Measurements from ENCODE around the gene NELL1. TPM values are rescaled to one million over a fixed set of nuclear protein-coding genes. Genes with fewer than 3 reads are reported as not detected.

The NELL1 gene
- polyA plus RNA-seq, 1 of the 3 experiments (the other 2 are of a cell fraction), result not detected

DNA sequence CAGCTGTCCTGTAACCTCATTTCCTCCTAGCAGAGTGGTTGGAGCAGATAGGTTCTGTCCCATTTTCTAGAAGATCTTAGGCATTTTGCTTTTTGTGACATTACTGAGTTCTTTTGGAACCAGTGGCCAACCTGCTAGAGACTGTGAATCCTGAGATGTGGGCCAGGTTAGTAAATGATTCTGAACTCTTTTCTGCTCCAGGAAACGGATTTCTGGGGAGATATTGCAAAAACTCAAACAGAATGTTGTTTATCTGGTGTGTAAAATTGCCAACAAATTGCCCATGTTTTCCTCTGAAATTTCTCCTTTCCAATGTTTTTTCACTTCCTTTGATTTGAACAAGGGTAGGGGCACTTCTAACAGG lies 37.2 kb upstream of the NELL1 start (continued):
- TF ChIP-seq, protein P1, sequence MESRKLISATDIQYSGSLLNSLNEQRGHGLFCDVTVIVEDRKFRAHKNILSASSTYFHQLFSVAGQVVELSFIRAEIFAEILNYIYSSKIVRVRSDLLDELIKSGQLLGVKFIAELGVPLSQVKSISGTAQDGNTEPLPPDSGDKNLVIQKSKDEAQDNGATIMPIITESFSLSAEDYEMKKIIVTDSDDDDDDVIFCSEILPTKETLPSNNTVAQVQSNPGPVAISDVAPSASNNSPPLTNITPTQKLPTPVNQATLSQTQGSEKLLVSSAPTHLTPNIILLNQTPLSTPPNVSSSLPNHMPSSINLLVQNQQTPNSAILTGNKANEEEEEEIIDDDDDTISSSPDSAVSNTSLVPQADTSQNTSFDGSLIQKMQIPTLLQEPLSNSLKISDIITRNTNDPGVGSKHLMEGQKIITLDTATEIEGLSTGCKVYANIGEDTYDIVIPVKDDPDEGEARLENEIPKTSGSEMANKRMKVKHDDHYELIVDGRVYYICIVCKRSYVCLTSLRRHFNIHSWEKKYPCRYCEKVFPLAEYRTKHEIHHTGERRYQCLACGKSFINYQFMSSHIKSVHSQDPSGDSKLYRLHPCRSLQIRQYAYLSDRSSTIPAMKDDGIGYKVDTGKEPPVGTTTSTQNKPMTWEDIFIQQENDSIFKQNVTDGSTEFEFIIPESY (IDR thresholded peaks at IDR 0.05; ENCODE audit: borderline replicate concordance, low read depth), result no peak
- TF ChIP-seq JUND (IDR thresholded peaks at IDR 0.05), result no peak
- TF ChIP-seq, protein P2, sequence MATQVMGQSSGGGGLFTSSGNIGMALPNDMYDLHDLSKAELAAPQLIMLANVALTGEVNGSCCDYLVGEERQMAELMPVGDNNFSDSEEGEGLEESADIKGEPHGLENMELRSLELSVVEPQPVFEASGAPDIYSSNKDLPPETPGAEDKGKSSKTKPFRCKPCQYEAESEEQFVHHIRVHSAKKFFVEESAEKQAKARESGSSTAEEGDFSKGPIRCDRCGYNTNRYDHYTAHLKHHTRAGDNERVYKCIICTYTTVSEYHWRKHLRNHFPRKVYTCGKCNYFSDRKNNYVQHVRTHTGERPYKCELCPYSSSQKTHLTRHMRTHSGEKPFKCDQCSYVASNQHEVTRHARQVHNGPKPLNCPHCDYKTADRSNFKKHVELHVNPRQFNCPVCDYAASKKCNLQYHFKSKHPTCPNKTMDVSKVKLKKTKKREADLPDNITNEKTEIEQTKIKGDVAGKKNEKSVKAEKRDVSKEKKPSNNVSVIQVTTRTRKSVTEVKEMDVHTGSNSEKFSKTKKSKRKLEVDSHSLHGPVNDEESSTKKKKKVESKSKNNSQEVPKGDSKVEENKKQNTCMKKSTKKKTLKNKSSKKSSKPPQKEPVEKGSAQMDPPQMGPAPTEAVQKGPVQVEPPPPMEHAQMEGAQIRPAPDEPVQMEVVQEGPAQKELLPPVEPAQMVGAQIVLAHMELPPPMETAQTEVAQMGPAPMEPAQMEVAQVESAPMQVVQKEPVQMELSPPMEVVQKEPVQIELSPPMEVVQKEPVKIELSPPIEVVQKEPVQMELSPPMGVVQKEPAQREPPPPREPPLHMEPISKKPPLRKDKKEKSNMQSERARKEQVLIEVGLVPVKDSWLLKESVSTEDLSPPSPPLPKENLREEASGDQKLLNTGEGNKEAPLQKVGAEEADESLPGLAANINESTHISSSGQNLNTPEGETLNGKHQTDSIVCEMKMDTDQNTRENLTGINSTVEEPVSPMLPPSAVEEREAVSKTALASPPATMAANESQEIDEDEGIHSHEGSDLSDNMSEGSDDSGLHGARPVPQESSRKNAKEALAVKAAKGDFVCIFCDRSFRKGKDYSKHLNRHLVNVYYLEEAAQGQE (IDR thresholded peaks at IDR 0.05; ENCODE audit: low read depth, low read length), result no peak
- TF ChIP-seq, protein P3, sequence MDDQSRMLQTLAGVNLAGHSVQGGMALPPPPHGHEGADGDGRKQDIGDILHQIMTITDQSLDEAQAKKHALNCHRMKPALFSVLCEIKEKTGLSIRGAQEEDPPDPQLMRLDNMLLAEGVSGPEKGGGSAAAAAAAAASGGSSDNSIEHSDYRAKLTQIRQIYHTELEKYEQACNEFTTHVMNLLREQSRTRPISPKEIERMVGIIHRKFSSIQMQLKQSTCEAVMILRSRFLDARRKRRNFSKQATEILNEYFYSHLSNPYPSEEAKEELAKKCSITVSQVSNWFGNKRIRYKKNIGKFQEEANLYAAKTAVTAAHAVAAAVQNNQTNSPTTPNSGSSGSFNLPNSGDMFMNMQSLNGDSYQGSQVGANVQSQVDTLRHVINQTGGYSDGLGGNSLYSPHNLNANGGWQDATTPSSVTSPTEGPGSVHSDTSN (IDR thresholded peaks at IDR 0.05), result no peak

DNA sequence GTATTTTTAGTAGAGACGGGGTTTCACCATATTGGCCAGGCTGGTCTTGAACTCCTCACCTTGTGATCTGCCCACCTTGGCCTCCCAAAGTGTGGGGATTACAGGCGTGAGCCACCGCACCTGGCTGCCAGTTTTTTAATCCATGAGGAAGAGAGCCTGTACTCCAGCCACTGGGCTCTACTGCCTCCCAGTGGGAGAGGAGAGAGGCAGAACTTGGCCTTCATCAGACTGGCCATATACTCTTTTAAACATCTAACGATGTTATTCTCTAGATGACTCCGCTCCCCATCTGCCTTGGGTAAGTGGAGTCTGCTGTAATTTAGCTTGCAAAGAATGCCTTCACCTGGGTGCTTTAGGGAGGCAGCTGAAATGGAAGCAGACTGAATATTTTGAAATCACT lies 35.3 kb upstream of the NELL1 start:
- Histone ChIP-seq H3K9ac (no peak overlapping the region), H3K9me3 (no peaks in the 10 kb centered on the region), H3K79me2 (ENCODE audit: insufficient read depth) (no peaks in the 10 kb centered on the region), H4K20me1 (ENCODE audit: insufficient read depth) (no peaks in the 10 kb centered on the region), H3K27me3 (ENCODE audit: insufficient read depth) (no peaks in the 10 kb centered on the region), H3K27ac (ENCODE audit: low read depth in 2 of 2, low read length in 1 of 2) (no peak overlapping the region), H3K4me2 (no peak overlapping the region), H3K9me2 (no peaks in the 10 kb centered on the region), H3K4me3 (ENCODE audit: low read depth in 2 of 2, low read length in 1 of 2) (no peak overlapping the region), H3K36me3 (replicated peaks in 1 of 2; ENCODE audit: control insufficient read depth in 1 of 2, insufficient read depth in 2 of 2, low read length in 1 of 2) (no peaks in the 10 kb centered on the region), H3F3A (replicated peaks; ENCODE audit: insufficient read depth) (no peaks in the 10 kb centered on the region), H2AFZ (ENCODE audit: low read depth) (no peak overlapping the region), H3K4me1 (ENCODE audit: control insufficient read depth in 1 of 2, insufficient read depth in 2 of 2, low read depth in 1 of 2, low read length in 1 of 2) (no peaks in the 10 kb centered on the region; a peak in 1 of 4 replicates)
- ChIA-PET CTCF (interaction anchor here (1.4 to 2.3 kb wide), 4 partner anchors 14 to 279 kb away, joined by 3 to 10 read pairs (median 8); no protein-coding TSS in a partner anchor), POLR2A (interaction anchor here (0.7 kb wide), 1 partner anchor 47 kb away, joined by 3 read pairs; no protein-coding TSS in a partner anchor)
- 58% methylated on average over 5 of the region's 5 CpGs for WGBS (ENCODE audit: low lambda C conversion rate)
- DNase-seq, result no peak
- TF ChIP-seq RAD21 (IDR thresholded peaks at IDR 0.05; ENCODE audit: low read length), result peak; percentile 50
- peak; percentile 12; the same call in 1 of the 2 replicates for TF ChIP-seq SMC3 (IDR thresholded peaks at IDR 0.05; ENCODE audit: low read depth, low read length)
- TF ChIP-seq GATA2 (CRISPR knock-in tag; IDR thresholded peaks at IDR 0.05), result no peak
- TF ChIP-seq, protein P3 (IDR thresholded peaks at IDR 0.05), result no peak
- TF ChIP-seq, protein P4, sequence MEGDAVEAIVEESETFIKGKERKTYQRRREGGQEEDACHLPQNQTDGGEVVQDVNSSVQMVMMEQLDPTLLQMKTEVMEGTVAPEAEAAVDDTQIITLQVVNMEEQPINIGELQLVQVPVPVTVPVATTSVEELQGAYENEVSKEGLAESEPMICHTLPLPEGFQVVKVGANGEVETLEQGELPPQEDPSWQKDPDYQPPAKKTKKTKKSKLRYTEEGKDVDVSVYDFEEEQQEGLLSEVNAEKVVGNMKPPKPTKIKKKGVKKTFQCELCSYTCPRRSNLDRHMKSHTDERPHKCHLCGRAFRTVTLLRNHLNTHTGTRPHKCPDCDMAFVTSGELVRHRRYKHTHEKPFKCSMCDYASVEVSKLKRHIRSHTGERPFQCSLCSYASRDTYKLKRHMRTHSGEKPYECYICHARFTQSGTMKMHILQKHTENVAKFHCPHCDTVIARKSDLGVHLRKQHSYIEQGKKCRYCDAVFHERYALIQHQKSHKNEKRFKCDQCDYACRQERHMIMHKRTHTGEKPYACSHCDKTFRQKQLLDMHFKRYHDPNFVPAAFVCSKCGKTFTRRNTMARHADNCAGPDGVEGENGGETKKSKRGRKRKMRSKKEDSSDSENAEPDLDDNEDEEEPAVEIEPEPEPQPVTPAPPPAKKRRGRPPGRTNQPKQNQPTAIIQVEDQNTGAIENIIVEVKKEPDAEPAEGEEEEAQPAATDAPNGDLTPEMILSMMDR (IDR thresholded peaks at IDR 0.05), result 0 out of 2 replicates have a peak, but pooled peaks have one; percentile 8
- no peak for TF ChIP-seq GABPA (IDR thresholded peaks at IDR 0.05; ENCODE audit: low read depth)
